HAP-1 (cell line): Measurements from ENCODE around the gene MAEA.

ENCODE experiments used
- DNase-seq, 2 experiments: peaks; one replicate each; pipeline ENCODE4 v3.0.0-alpha.2; 2016 to 2020; ENCODE audit warnings: low spot score in 2 of 2
- H3K27me3 ChIP-seq: fragments of 250-450 bp; sonication (Bioruptor Pico); 2 replicates; pipeline ENCODE4 v1.5.1; 2020; ENCODE audit warnings: low read depth, mild to moderate bottlenecking, moderate library complexity
- H3K36me3 ChIP-seq: fragments of 250-450 bp; sonication (Bioruptor Pico); replicated peaks from 2 replicates; pipeline ENCODE4 v1.5.1; 2020; ENCODE audit warnings: mild to moderate bottlenecking
- H3K4me1 ChIP-seq: fragments of 250-450 bp; sonication (Bioruptor Pico); 2 replicates; pipeline ENCODE4 v1.5.1; 2020; ENCODE audit warnings: mild to moderate bottlenecking
- H3K4me3 ChIP-seq: fragments of 250-450 bp; sonication (Bioruptor Pico); 2 replicates; pipeline ENCODE4 v1.5.1; 2020; ENCODE audit warnings: mild to moderate bottlenecking, moderate library complexity
- H3K9me3 ChIP-seq: fragments of 250-450 bp; sonication (Bioruptor Pico); 2 replicates; pipeline ENCODE4 v1.5.1; 2020; ENCODE audit warnings: mild to moderate bottlenecking, moderate library complexity
- in situ Hi-C: fragments of 300-500 bp; cut with MboI; formaldehyde crosslinking; loops from 3 replicates; pipeline ENCODE4 v1.14.3; 2020; ENCODE audit warnings: low sequenced_read_pairs, inconsistent platforms, mixed read lengths

The MAEA gene

DNA sequence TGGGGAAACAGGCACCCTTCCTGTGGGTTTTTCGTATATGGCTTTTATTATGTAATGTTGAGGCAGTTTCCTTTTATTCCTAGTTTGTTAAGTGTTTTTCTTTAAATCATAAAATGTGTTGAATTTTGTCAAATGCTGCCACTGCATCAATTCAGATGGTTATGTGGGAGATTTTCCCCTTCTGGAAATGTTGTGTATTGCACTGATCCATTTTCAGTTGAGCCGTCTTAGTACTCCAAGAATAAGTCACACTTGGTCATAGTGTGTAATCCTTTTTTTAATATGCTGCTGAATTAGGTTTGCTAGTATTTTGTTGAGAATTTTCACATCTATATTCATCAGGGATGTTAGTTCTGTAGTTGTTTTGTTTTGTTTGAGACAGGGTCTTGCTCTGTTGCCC, 31.2 kb upstream of the MAEA start:
- H3K4me3 ChIP-seq = no peak overlapping the region
- DNase-seq = no peak
- no peaks in the 10 kb centered on the region; the same call in none of the 2 replicates for H3K9me3 ChIP-seq
- in situ Hi-C loops = no loop called here
- H3K4me1 ChIP-seq = no peaks in the 10 kb centered on the region
- no peaks in the 10 kb centered on the region for H3K27me3 ChIP-seq
- H3K36me3 ChIP-seq = no peaks in the 10 kb centered on the region

DNA sequence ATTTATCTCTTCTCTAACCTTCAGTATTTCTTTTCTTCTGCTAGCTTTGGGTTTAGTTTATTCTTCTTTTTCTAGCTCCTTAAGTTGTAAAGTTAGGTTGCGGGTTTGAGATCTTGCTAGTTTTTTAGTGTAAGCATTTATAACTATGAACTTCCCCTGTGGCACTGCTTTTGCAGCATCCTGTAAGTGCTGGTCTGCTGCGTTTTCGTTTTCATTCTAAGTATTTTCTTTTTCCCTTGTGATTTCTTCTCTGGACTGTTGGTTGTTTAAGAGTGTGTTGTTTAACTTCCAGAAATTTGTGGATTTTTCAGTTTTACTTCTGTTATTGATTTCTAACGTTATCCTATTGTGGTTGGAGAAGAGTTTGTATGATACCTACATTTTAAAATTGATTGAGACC, 29.7 kb upstream of the MAEA start:
- no peaks in the 10 kb centered on the region for H3K36me3 ChIP-seq
- no peaks in the 10 kb centered on the region for H3K27me3 ChIP-seq
- no peak for DNase-seq
- H3K4me3 ChIP-seq = no peak overlapping the region
- H3K4me1 ChIP-seq = no peaks in the 10 kb centered on the region
- in situ Hi-C loops = loop anchor here (10.0 kb wide), 1 partner anchor 125 kb away; no protein-coding TSS in a partner anchor
- H3K9me3 ChIP-seq = no peaks in the 10 kb centered on the region; the same call in 1 of the 2 replicates

DNA sequence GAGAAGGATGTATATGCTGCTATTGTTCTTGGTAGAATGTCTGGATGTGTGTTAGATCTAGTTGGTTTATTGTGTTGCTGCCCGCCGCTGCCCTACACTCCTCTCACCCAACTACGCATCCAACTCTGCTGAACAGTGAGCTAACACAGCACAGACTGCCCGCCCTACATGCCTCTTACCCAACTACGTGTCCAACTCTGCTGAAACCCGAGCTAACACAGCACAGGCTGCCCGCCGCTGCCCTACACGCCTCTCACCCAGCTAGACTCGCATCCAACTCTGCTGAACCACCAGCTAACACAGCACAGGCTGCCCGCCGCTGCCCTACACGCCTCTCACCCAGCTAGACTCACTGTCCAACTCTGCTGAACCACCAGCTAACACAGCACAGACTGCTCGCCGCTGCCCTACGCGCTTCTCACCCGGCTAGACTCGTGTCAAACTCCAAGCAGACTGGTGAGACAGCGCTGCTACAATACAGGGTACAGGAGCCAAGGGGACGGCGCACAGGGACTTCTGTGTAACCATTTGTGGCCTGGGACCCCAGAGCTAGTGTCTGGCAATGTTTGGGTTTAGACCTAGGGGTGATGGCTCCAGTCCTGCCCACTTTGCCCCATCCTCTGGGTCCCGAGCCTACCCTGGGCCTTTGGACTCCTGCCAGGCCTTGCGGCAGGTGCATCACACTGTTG, 29.1 kb upstream of the MAEA start:
- in situ Hi-C loops = loop anchor here (10.0 kb wide), 1 partner anchor 126 kb away; no protein-coding TSS in a partner anchor
- no peaks in the 10 kb centered on the region for H3K36me3 ChIP-seq
- no peaks in the 10 kb centered on the region; the same call in 1 of the 2 replicates for H3K9me3 ChIP-seq
- no peak for DNase-seq
- H3K4me3 ChIP-seq = no peak overlapping the region
- H3K4me1 ChIP-seq = no peaks in the 10 kb centered on the region
- H3K27me3 ChIP-seq = no peaks in the 10 kb centered on the region

DNA sequence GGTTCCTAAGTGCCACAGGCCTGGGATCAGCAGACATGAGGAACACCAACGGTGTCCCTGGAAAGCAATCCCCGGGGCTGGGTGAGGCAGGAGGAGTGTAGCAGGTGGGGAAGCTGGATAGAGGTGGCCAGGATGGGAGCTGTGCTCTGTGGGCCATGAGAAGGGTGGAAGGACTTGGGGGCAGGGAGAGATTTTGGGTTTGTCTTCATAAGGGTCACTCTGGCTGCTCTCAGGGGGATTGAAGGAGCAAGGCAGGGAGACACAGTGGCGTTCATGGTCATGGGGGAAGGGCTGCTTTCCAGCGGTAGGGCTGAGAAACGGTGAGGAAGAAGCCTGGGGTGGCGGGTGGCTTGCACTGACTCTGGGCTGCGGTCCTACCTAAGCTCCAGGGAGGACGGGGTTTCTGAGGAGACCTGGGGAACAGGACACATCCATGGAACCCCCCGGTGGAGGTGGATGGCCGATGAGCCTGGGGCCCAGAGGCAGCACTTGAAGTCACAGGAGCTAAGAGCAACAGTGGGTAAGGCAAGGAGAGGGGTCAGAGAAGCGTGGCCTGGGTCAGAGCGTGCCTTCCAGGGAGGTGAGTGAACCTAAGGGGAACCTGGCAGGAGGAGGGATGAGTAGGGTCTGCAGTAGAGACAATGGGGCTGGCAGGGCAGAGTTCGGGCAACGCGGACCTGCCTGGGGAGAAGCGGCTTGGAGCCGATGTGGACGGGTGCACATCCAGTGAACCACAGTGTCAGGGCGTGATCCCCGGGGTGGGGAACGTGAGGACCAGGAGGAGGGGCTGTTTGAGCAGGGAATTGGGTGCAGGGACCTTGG, 28.4 kb upstream of the MAEA start:
- no peaks in the 10 kb centered on the region for H3K4me1 ChIP-seq
- no peak overlapping the region for H3K4me3 ChIP-seq
- DNase-seq = no peak
- H3K9me3 ChIP-seq = no peaks in the 10 kb centered on the region; the same call in 1 of the 2 replicates
- in situ Hi-C loops = loop anchor here (10.0 kb wide), 1 partner anchor 127 kb away; no protein-coding TSS in a partner anchor
- no peaks in the 10 kb centered on the region for H3K27me3 ChIP-seq
- H3K36me3 ChIP-seq = no peaks in the 10 kb centered on the region

DNA sequence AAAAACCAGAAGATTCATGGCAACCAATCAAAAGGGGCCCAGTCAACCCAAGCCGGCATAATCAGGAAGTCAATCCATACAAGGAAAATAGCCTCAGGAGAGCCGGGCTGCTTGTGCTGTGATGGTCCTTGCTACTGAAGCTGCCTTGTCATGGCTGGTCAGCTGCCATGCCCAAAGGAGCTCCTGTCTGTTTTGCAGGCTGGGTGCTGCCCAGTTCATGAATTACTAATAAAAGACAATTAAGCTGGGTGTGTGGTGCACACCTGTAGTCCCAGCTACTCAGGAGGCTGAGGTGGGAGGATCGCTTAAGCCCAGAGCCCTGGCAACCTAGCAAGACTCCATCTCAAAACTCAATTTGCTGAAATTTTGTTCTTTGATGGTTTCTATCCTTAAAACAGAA, 24.7 kb upstream of the MAEA start:
- in situ Hi-C loops = loop anchor here (10.0 kb wide), 1 partner anchor 130 kb away; no protein-coding TSS in a partner anchor
- Histone ChIP-seq H3K4me3 (no peak overlapping the region), H3K27me3 (no peaks in the 10 kb centered on the region), H3K36me3 (no peaks in the 10 kb centered on the region), H3K9me3 (no peaks in the 10 kb centered on the region), H3K4me1 (no peaks in the 10 kb centered on the region)
- no peak for DNase-seq

DNA sequence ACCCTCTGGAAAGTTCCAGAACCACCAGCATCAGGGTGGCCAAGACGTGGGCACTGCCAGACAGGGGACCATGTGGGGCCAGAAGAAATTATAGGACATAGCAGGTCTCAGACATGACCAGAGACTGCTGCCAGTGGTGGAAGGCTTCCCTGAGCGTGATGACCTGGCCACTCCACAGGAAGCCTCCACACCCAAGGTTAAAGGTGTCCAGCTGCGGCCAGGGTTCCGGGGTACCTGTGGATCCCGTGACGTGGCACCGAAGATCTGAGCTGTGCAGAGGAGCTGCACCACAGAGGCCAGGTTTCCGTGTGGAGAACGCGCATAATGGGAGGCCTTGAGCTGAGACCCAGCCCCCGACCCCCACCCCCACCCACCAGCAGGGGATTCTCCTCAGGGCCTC, 24.3 kb upstream of the MAEA start:
- in situ Hi-C loops = loop anchor here (10.0 kb wide), 1 partner anchor 131 kb away; no protein-coding TSS in a partner anchor
- Histone ChIP-seq H3K27me3 (no peaks in the 10 kb centered on the region), H3K4me3 (no peak overlapping the region), H3K9me3 (no peaks in the 10 kb centered on the region), H3K4me1 (no peaks in the 10 kb centered on the region), H3K36me3 (no peaks in the 10 kb centered on the region)
- DNase-seq = no peak

DNA sequence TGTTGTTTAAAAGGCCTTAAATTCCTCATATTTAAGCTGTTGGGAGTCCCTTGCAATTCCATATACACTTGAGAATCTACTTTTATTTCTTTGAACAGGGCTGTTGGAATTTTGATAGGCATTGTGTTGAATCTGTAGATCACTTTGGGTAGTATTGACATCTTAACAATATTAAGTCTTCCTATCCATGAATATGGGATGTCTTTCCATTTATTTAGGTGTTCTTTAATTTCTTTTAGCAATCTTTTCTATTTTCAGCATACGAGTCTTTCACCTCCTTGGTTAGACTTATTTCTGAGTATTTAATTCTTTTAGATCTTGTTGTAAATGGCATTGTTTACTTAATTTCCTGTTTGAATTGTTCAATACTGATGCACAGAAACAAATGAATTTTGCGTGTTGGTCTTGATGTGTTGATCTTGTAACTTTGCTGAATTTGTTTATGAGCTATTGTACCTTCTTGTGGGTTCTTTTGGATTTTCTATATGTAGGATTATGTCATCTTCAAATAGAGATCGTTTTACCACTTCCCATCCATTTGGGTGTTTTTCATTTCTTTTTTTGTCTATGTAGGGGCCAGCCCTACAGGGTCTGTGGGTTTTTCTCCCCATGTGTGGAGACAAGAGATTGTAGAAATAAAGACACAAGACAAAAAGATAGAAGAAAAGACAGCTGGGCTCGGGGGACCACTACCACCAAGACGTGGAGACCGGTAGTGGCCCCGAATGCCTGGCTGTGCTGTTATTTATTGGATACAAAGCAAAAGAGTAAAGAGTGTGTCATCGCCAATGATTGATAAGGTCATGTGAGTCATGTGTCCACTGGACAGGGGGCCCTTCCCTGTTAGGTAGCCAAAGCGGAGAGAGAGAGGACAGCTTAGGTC, 22.6 kb upstream of the MAEA start:
- no peaks in the 10 kb centered on the region for H3K9me3 ChIP-seq
- H3K27me3 ChIP-seq = no peaks in the 10 kb centered on the region
- no peaks in the 10 kb centered on the region for H3K36me3 ChIP-seq
- H3K4me3 ChIP-seq = no peak overlapping the region
- H3K4me1 ChIP-seq = no peaks in the 10 kb centered on the region
- in situ Hi-C loops = loop anchor here (10.0 kb wide), 1 partner anchor 132 kb away; no protein-coding TSS in a partner anchor
- DNase-seq = no peak

DNA sequence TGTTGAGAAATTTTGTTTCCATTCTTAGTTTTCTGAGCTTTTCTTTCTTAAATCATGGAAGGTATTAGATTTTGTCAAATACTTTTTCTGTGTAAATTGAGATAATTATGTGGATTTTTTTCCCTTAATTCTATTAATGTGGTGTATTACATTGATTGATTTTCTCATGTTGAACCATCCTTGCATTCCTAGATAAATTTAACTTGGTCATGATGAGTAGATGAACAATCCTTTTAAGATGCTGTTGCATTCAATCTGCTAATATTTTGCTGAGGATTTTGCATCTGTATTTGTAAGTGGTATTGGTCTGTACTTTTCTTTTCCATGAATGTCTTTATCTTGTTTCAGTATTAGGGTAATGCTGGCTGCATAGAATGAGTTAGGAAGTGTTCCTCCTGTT, 20.5 kb upstream of the MAEA start:
- H3K9me3 ChIP-seq = no peaks in the 10 kb centered on the region
- no peaks in the 10 kb centered on the region for H3K4me1 ChIP-seq
- no peak overlapping the region for H3K4me3 ChIP-seq
- in situ Hi-C loops = loop anchor here (10.0 kb wide), 1 partner anchor 134 kb away; no protein-coding TSS in a partner anchor
- no peak for DNase-seq
- H3K27me3 ChIP-seq = no peaks in the 10 kb centered on the region
- no peaks in the 10 kb centered on the region for H3K36me3 ChIP-seq

DNA sequence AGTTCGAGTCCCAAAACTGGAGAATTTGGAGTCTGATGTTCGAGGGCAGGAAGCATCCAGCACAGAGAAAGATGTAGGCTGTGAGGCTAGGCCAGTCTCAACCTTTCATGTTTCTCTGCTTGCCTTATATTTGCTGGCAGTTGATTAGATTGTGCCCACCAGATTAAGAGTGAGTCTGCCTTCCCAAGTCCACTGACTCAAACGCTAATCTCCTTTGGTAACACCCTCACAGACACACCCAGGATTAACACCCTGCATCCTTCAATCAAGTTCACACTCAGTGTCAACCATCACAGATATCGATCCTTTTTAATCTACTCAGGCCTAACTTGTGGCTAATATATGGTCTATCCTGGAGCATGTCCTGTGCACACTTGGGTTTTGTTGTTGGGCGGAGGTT, 18.0 kb upstream of the MAEA start:
- Histone ChIP-seq H3K4me3 (no peak overlapping the region), H3K27me3 (peaks cover 2% of the 10 kb centered on the region; the same call in 1 of the 2 replicates)
- in situ Hi-C loops = no loop called here

DNA sequence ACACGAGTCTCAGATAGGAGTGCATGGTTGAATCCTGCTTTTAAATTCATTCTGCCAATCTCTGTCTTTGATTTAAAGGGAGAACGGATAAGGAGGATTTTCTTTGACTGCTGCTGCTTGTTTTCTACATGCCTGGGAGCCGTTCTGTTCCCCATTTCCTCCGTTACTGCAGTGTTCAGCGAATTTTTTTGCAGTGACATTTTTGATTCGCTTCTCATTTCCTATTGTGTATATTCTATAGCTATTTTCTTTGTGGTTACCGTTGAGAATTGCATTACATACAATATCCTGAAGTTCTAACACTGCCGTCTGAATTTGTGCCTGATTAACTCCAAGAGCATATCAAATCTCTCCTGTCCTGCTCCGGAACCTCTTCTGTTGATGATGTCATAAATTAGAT, 14.8 kb upstream of the MAEA start:
- Histone ChIP-seq H3K27me3 (peaks cover 2% of the 10 kb centered on the region; the same call in 1 of the 2 replicates), H3K36me3 (no peaks in the 10 kb centered on the region), H3K4me3 (no peak overlapping the region), H3K4me1 (no peaks in the 10 kb centered on the region), H3K9me3 (no peaks in the 10 kb centered on the region)
- no peak for DNase-seq
- in situ Hi-C loops = no loop called here

More for the DNA sequence above, 18.0 kb upstream of the MAEA start:
- Histone ChIP-seq H3K9me3 (no peaks in the 10 kb centered on the region), H3K4me1 (no peaks in the 10 kb centered on the region), H3K36me3 (no peaks in the 10 kb centered on the region)
- DNase-seq = no peak

DNA sequence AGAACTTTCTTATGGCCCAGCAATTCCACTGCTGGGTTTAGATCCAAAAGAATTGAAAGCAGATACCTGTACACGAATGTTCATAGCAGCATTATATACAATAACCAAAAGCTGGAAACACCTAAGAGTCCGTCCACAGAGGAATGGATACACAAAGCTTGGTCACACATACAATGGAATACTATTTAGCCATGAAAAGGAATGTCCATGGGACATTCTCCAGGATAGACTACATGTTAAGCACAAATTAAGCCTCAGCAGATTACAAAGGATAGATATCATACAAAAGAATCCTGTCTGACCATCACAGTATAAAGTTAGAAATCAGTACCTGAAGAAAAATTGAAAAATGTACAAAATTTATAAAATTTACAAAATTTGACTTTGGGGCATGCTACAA, 12.7 kb upstream of the MAEA start:
- no peak overlapping the region for H3K4me3 ChIP-seq
- in situ Hi-C loops = no loop called here
- no peak for DNase-seq
- H3K36me3 ChIP-seq = no peaks in the 10 kb centered on the region
- no peaks in the 10 kb centered on the region for H3K9me3 ChIP-seq
- H3K4me1 ChIP-seq = no peaks in the 10 kb centered on the region
- peaks cover 2% of the 10 kb centered on the region; the same call in 1 of the 2 replicates for H3K27me3 ChIP-seq

DNA sequence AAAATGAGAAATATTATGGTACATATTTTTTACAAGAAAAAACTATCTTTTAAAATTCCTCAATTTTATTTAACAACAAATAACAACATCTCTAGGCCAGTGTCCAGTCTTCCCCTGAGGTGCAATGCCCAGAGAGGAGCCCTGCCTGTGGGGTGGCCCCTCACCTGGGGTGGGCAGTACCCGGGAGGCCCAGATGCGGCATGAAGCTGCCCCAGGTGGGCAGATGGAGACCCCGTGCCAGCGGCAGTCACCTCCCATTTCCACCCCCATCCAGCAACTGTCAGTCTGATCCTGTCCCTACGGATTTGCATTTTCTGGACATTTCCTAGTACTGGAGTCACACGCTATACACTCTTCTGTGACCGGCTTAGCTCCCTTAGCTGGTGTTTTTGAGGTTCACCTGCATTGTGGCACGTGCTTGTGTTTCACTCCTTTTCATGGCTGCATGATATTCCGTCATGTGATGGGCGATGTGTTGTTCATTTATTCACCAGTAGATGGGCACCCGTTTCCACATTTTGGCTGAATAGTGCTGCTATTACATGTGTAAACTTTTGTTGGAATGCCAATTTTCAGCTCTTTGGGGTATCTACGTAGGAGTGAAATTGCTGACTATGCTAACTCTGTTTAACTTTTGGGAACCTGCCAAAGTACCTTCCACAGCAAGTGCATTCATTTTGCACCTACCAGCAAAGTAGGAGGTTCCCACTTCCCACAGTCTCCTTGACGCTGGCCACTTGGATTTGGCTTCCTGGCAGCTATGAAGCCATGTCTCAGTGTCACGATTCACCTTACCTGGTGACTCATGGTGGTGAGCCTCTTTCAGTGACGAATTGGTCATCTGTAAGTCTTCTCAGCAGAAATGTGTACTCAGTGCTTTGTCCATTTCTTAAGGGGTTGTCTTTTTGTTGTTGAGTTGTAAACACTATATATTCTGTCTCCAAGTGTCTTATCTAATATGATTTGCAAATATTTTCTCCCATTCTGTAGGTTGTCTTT, 11.7 kb upstream of the MAEA start:
- no peaks in the 10 kb centered on the region for H3K36me3 ChIP-seq
- no peaks in the 10 kb centered on the region for H3K9me3 ChIP-seq
- no peaks in the 10 kb centered on the region for H3K4me1 ChIP-seq
- H3K27me3 ChIP-seq = peaks cover 2% of the 10 kb centered on the region; the same call in 1 of the 2 replicates
- DNase-seq = no peak
- H3K4me3 ChIP-seq = no peak overlapping the region
- in situ Hi-C loops = no loop called here
